K562 (cell line): ENCODE results near the gene KNDC1. TPM values are rescaled to one million over a fixed set of nuclear protein-coding genes. Genes with fewer than 3 reads are reported as not detected.

Experiments used
- ATAC-seq: fragments of 200-7000 bp; cut with Tn5 transposase; 3 replicates; pipeline ENCODE4 v1.9.1; 2020; ENCODE audit warnings: moderate library complexity
- BruUV-seq: library from RNA; stranded (reverse); fragments of 400-500 nt; replicated peaks from 2 replicates; lab custom pipeline; 2021; lab: Mats Ljungman, UMichigan
- CTCF ChIA-PET: fragments of 300-600 bp; formaldehyde crosslinking; extraction: SDS; loops from one replicate; lab custom pipeline; 2021; ENCODE audit warnings: low intra/inter-chr PET ratio; lab: Yijun Ruan, JAX
- POLR2A ChIA-PET: fragments of 300-600, 350-650 bp; sonication (Branson Sonifier 250); formaldehyde crosslinking; extraction: SDS; loops from one replicate; lab custom pipeline; 2021; ENCODE audit warnings: antibody characterized with exemption, inconsistent platforms; lab: Yijun Ruan, JAX
- DNase-seq, 4 experiments: peaks; one replicate each; pipeline versions ENCODE4 v3.0.0 to v3.0.0-alpha.2; 2011 to 2018; ENCODE audit warnings: low spot score in 3 of 4, mixed read lengths in 3 of 4; ENCODE audit errors: extremely low read depth in 1 of 4
- FAIRE-seq: peaks from 2 replicates; lab custom pipeline; 2011; peaks lifted over from hg19 to GRCh38; lab: Jason Lieb, UNC
- H2AFZ ChIP-seq: 2 replicates; pipeline ENCODE4 v1.6.0; 2011; ENCODE audit warnings: low read depth, low read length, control low read depth, inconsistent platforms
- H3K27ac ChIP-seq: fragments of 200-600 bp; 3 replicates; pipeline ENCODE4 v1.8.0; 2011; ENCODE audit warnings: low read depth, mild to moderate bottlenecking, control low read depth, inconsistent platforms, low read length, moderate library complexity, mixed read lengths; ENCODE audit errors: extremely low read depth
- H3K27me3 ChIP-seq, 2 experiments: fragments of 300-600 bp in 1 of 2; 2 replicates in 1 of 2; 3 replicates in 1 of 2; pipeline versions ENCODE4 v1.6.0 to v1.8.0; 2011; ENCODE audit warnings: inconsistent platforms in 2 of 2, low read length in 2 of 2, mild to moderate bottlenecking in 1 of 2, mixed read lengths in 1 of 2, moderate library complexity in 1 of 2; ENCODE audit not compliant: control insufficient read depth in 2 of 2, insufficient read depth in 2 of 2
- H3K36me3 ChIP-seq: fragments of 300-600 bp; 3 replicates; pipeline ENCODE4 v1.8.0; 2011; ENCODE audit warnings: mild to moderate bottlenecking, low read length, inconsistent platforms; ENCODE audit not compliant: control insufficient read depth, insufficient read depth
- H3K4me1 ChIP-seq, 2 experiments: fragments of 200-600 bp in 1 of 2; replicated peaks in 1 of 2; 2 replicates in 1 of 2; 3 replicates in 1 of 2; pipeline versions ENCODE4 v1.5.1 to v1.8.0; 2011; ENCODE audit warnings: inconsistent platforms in 2 of 2, low read length in 2 of 2, mild to moderate bottlenecking in 1 of 2, mixed read lengths in 1 of 2, moderate library complexity in 1 of 2; ENCODE audit not compliant: control insufficient read depth in 2 of 2, insufficient read depth in 2 of 2
- H3K4me2 ChIP-seq: 2 replicates; pipeline ENCODE4 v1.6.1; 2011; ENCODE audit warnings: low read length, control low read depth, inconsistent platforms, mixed read lengths; ENCODE audit not compliant: insufficient read depth
- H3K4me3 ChIP-seq: fragments of 200-600 bp; sonication (generic), shearing (Covaris generic); 2 replicates; pipeline ENCODE4 v1.5.1; 2016; ENCODE audit warnings: control low read depth, inconsistent platforms
- H3K79me2 ChIP-seq: fragments of 200-600 bp; 3 replicates; pipeline ENCODE4 v1.8.0; 2011; ENCODE audit warnings: low read length, inconsistent platforms; ENCODE audit not compliant: control insufficient read depth, insufficient read depth
- H3K9ac ChIP-seq, 2 experiments: 2 replicates each; pipeline versions ENCODE4 v1.6.0 to v1.6.1; 2011; ENCODE audit warnings: low read depth in 2 of 2, low read length in 2 of 2, control low read depth in 1 of 2, inconsistent platforms in 1 of 2, mild to moderate bottlenecking in 1 of 2, mixed read lengths in 1 of 2; ENCODE audit not compliant: insufficient read depth in 1 of 2
- H3K9me1 ChIP-seq: one replicate; pipeline ENCODE4 v1.6.0; 2011; ENCODE audit warnings: inconsistent platforms, mild to moderate bottlenecking, low read length, moderate library complexity; ENCODE audit not compliant: control insufficient read depth, insufficient read depth
- H3K9me3 ChIP-seq: replicated peaks from 2 replicates; pipeline ENCODE4 v1.5.1; 2011; ENCODE audit warnings: low read depth, low read length, inconsistent platforms; ENCODE audit not compliant: control insufficient read depth, insufficient read depth
- H4K20me1 ChIP-seq: replicated peaks from 2 replicates; pipeline ENCODE4 v1.6.1; 2011; ENCODE audit warnings: low read length, inconsistent platforms, mixed read lengths; ENCODE audit not compliant: control insufficient read depth, insufficient read depth
- CHD7 ChIP-seq: fragments of 200-600 bp; sonication (generic); IDR thresholded peaks from one replicate; pipeline ENCODE4 v1.6.1; 2012; ENCODE audit warnings: mild to moderate bottlenecking, low read depth, low read length, inconsistent platforms
- ELF1 ChIP-seq: fragments of 200-800 bp; sonication (Bioruptor generic); IDR thresholded peaks from 2 replicates; pipeline ENCODE4 v1.6.1; 2016; ENCODE audit warnings: missing genetic modification characterization, missing compliant biosample characterization
- FOXM1 ChIP-seq, 2 experiments: fragments of 450-650 bp in 1 of 2; sonication (generic) in 1 of 2; formaldehyde crosslinking in 1 of 2; IDR thresholded peaks; 2 replicates each; pipeline versions ENCODE4 v1.6.1 to v1.9.0; 2017 to 2022; ENCODE audit warnings: low read depth in 2 of 2, mild to moderate bottlenecking in 2 of 2, missing genetic modification reagents in 1 of 2, moderate library complexity in 1 of 2
- HDAC3 ChIP-seq: fragments of 450-650 bp; IDR thresholded peaks from 2 replicates; pipeline ENCODE4 v1.6.1; 2018; ENCODE audit warnings: borderline replicate concordance, mild to moderate bottlenecking, moderate library complexity; ENCODE audit not compliant: partially characterized antibody
- ZNF512 ChIP-seq: IDR thresholded peaks from 2 replicates; pipeline ENCODE4 v1.6.1; 2016; ENCODE audit warnings: missing genetic modification characterization, missing compliant biosample characterization
- WGBS: fragments of 100-300 bp; shearing (Covaris generic); methylation state at CpG from one replicate; pipeline ENCODE4 v1.1.6; 2016; ENCODE audit warnings: low coverage, mixed read lengths; ENCODE audit not compliant: insufficient coverage; ENCODE audit errors: missing lambda C conversion rate; 5-methylcytosine and 5-hydroxymethylcytosine counted together
- in situ Hi-C: fragments of 300-500 bp; cut with MboI; formaldehyde crosslinking; loops from 4 replicates; pipeline ENCODE4 v1.15.0; 2018; ENCODE audit warnings: inconsistent platforms, mixed read lengths
- intact Hi-C: fragments of 100-400 bp; cut with micrococcal nuclease; formaldehyde crosslinking; loops from 2 replicates; pipeline ENCODE4 v1.14.2; 2022
- polyA plus RNA-seq, 8 experiments: library from polyadenylated mRNA; depleted of rRNA in 4 of 8; stranded (reverse) in 5 of 8; unstranded in 3 of 8; fragments of >200 nt; fragmentation: Nextera tagmentation in 2 of 8; fragmentation: Illumina TruSeq in 1 of 8; extraction: Ambion mirVana in 2 of 8; extraction: Trizol in 1 of 8; gene quantifications; 2 replicates each; pipeline versions ENCODE4 v1.2.1 to v1.2.3, GENCODE V29; 2011 to 2014; ENCODE audit warnings: inconsistent platforms in 1 of 8, missing spikeins in 1 of 8
- total RNA-seq, 7 experiments: library from RNA; depleted of rRNA in 6 of 7; stranded (reverse); fragments of >200 nt in 6 of 7; fragmentation: Illumina TruSeq in 2 of 7; extraction: Trizol in 2 of 7; gene quantifications; 2 replicates each; pipeline versions ENCODE4 v1.2.1 to v1.2.3, GENCODE V29; 2011 to 2021; ENCODE audit warnings: low replicate concordance in 1 of 7

Gene KNDC1
- total and polyA plus RNA-seq, 9 of the 15 experiments (the other 6 are each of a cell fraction or from before 2014, with no cell fraction given): 0.07 to 0.26 (median 0.11) TPM; not detected in 6

GRCh38 chr10:133273534-133274143 lies 113.6 kb downstream of the KNDC1 start:
- H3K79me2 ChIP-seq: no peaks in the 10 kb centered on the region
- 93% methylated on average over 13 of the region's 28 CpGs for WGBS
- in situ Hi-C loops (no loop called here), intact Hi-C loops (no loop called here)
- no peak overlapping the region for H3K4me3 ChIP-seq
- peaks cover 2% of the 10 kb centered on the region for H3K9me1 ChIP-seq
- ATAC-seq: no peak
- H4K20me1 ChIP-seq: no peaks in the 10 kb centered on the region
- no peak overlapping the region for H2AFZ ChIP-seq
- no TSS peak for BruUV-seq
- no peaks in the 10 kb centered on the region for H3K27me3 ChIP-seq
- CTCF ChIA-PET: no interaction called here
- no peaks in the 10 kb centered on the region for H3K36me3 ChIP-seq
- H3K9me3 ChIP-seq: no peaks in the 10 kb centered on the region
- no peak overlapping the region for H3K4me2 ChIP-seq
- FAIRE-seq: no peak
- H3K4me1 ChIP-seq: peaks cover 31 to 92% of the 10 kb centered on the region in 2 experiments
- no peak overlapping the region for H3K27ac ChIP-seq
- no peak for DNase-seq
- POLR2A ChIA-PET: interaction anchor here (0.6 kb wide), 1 partner anchor 868 kb away, joined by 3 read pairs; no protein-coding TSS in a partner anchor
- H3K9ac ChIP-seq: no peak overlapping the region
- no peak for TF ChIP-seq ELF1
- no peak for TF ChIP-seq FOXM1 (IDR thresholded peaks at IDR 0.05; ENCODE audit: low read depth)
- TF ChIP-seq FOXM1 (CRISPR knock-in tag; IDR thresholded peaks at IDR 0.05; ENCODE audit: low read depth): no peak
- TF ChIP-seq CHD7: no peak
- no peak for TF ChIP-seq ZNF512 (tag)
- no peak for TF ChIP-seq HDAC3
